DOHH2 (cell line): Measurements from ENCODE around the gene CALY.
"Not testable (repeated sequence)": the region's sequence is repeated elsewhere in the genome, so short reads cannot be mapped to it uniquely, and the experiment has no call there.

Source experiments
- CTCF ChIP-seq: fragments of 200-600 bp; sonication (generic); IDR thresholded peaks from one replicate; pipeline ENCODE4 v1.5.1; 2014; ENCODE audit warnings: antibody characterized with exemption, mild to moderate bottlenecking, low read depth, low read length; ENCODE audit not compliant: poor library complexity, severe bottlenecking
- EZH2phosphoT487 ChIP-seq: fragments of 200-600 bp; sonication (generic); IDR thresholded peaks from 2 replicates; pipeline ENCODE4 v1.6.1; 2017; ENCODE audit warnings: borderline replicate concordance, mild to moderate bottlenecking, antibody characterized with exemption, low read length, moderate library complexity, mixed read lengths

- TF ChIP-seq CTCF, EZH2phosphoT487: not testable (repeated sequence)
Measured at GRCh38 chr10:133367461-133367860, 30.8 kb upstream of the CALY start.
